PC-3 (cell line): Measurements from ENCODE around the gene COG5.

Experiments
- CTCF ChIP-seq: fragments of 300-600 bp; sonication (generic); conservative IDR thresholded peaks from 2 replicates; pipeline ENCODE4 v1.5.1; 2017; ENCODE audit warnings: antibody characterized with exemption, low read depth, mild to moderate bottlenecking, low read length
- EZH2 ChIP-seq: fragments of 300-600 bp; sonication (generic); IDR thresholded peaks from one replicate; pipeline ENCODE4 v1.6.1; 2017; ENCODE audit warnings: antibody characterized with exemption, mild to moderate bottlenecking, low read length; ENCODE audit not compliant: unreplicated experiment
- EZH2phosphoT487 ChIP-seq: fragments of 300-600 bp; sonication (generic); IDR thresholded peaks from 2 replicates; pipeline ENCODE4 v1.6.1; 2018; ENCODE audit warnings: mild to moderate bottlenecking, antibody characterized with exemption, low read length, borderline replicate concordance

GRCh38 chr7:107286751-107287621 is 276.7 kb downstream of the COG5 start:
- TF ChIP-seq CTCF (no peak), EZH2 (no peak), EZH2phosphoT487 (no peak)
